AG10803 (cell line): ENCODE data around the gene ZDHHC7.
"Not testable (repeated sequence)": the region's sequence is repeated elsewhere in the genome, so short reads cannot be mapped to it uniquely, and the experiment has no call there.

Experiments
- DNase-seq: peaks from one replicate; pipeline ENCODE4 v3.0.0; 2010; ENCODE audit warnings: low read depth
- H3K4me3 ChIP-seq: 2 replicates; pipeline ENCODE4 v1.5.1; 2011; ENCODE audit warnings: mild to moderate bottlenecking, low read length, control low read depth
- CTCF ChIP-seq: conservative IDR thresholded peaks from 2 replicates; pipeline ENCODE4 v1.5.1; 2011; ENCODE audit warnings: mild to moderate bottlenecking, low read length, control low read depth, inconsistent platforms

ZDHHC7 gene

GRCh38 chr16:84947022-84947421 is 64.3 kb downstream of the ZDHHC7 start:
- TF ChIP-seq CTCF, result no peak
- DNase-seq, result peak; percentile 53
- H3K4me3 ChIP-seq, result no peak overlapping the region

DNA sequence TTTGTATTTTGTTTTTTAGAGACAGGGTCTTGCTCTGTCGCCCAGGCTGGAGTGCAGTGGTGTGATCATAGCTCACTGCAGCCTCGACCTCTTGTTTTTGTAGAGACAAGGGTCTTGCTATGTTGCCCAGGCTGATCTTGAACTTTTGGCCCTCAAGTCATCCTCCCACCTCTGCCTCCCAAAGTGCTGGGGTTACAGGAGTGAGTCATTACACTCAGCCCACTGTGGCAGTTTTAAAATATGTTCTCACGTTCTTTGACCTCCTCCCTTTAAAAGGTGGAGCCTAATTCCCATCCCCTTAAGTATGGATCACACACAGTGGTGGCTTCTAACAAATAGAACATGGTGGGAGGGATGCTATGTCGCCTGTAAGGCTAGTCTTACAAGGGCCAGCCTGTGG is 67.7 kb downstream of the ZDHHC7 start:
- no peak for DNase-seq
- no peak overlapping the region for H3K4me3 ChIP-seq
- TF ChIP-seq CTCF, result no peak

DNA sequence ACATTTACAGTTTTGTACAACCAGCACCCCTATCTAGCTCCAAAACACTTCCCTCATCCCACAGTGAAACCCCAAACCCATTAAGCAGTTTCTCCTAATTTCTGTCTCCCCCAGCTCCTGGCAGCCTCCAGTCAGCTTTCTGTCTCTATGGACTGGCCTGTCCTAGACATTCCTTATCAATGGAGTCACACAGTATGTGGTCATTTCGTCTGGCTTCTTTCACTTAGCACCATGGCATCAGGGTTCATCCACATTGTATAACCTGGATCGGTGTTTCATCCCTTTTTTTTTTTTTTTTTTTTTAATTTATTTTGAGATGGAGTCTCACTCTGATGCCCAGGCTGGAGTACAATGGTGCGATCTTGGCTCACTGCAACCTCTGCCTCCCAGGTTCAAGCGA is 68.5 kb downstream of the ZDHHC7 start:
- peak; percentile 42 for DNase-seq
- no peak overlapping the region for H3K4me3 ChIP-seq
- TF ChIP-seq CTCF, result no peak

- no peak overlapping the region for H3K4me3 ChIP-seq
- peak; percentile 84 for DNase-seq
- no peak for TF ChIP-seq CTCF
Observed at GRCh38 chr16:84941921-84942320, 69.4 kb downstream of the ZDHHC7 start.

DNA sequence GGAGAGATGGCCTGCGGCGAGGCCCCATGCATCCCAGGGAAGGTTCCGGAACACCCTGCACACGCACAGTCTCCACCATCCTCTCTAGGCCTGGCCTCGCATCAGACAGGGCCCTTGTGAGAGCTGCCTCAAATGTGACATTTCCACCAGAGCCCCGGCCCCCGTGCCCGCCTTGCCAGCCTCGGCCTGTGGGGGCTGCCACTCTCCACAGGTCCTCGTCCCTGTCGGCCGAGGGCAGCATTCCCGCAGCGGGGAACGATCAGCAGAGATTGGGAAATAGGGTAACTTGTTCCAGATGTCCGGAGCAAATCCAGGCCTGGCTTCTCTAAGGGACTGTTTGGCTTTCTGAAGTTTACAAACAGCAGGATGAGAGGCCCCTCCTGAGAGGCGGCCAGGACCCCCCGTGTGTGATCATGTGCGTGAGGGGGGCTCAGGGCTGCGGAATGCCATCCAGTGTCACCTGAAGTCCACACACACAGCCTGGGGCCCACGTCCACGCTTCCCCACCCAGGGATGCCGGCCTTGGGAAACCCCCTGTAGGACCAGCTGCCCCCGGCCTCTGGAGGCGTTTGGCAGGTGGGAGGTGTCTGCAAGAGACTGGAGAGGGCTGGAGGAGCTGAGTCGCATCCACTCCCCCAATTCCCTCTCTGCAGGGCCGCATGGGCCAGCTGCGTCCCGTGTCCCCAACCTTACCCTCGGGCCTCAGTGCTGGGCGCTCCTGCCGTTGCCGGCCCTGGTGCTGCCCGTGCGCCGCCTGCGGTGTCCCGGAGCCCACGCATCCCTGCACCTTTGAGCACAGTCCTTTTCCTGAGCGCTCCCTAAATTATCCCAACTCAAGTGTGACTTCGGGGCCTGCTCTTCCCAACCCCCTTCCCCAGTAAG is 70.4 kb downstream of the ZDHHC7 start:
- TF ChIP-seq CTCF, result peak; percentile 34
- H3K4me3 ChIP-seq, result no peak overlapping the region
- peak; percentile 79 for DNase-seq

DNA sequence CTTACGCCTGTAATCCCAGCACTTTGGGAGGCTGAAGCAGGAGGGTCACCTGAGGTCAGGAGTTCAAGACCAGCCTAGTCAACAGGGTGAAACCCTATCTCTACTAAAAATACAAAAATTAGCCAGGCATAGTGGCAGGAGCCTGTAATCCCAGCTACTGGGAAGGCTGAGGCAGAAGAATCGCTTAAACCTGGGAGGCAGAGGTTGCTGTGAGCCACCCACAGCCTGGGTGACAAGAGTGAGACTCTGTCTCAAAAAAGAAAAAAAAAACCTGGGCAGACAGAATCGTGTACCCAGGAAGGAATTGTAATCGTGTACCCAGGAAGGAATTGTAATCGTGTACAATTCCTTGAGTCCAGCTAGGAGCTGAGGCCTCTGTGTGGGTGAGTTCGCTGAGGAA is 72.7 kb downstream of the ZDHHC7 start:
- DNase-seq, H3K4me3 ChIP-seq: not testable (repeated sequence)

DNA sequence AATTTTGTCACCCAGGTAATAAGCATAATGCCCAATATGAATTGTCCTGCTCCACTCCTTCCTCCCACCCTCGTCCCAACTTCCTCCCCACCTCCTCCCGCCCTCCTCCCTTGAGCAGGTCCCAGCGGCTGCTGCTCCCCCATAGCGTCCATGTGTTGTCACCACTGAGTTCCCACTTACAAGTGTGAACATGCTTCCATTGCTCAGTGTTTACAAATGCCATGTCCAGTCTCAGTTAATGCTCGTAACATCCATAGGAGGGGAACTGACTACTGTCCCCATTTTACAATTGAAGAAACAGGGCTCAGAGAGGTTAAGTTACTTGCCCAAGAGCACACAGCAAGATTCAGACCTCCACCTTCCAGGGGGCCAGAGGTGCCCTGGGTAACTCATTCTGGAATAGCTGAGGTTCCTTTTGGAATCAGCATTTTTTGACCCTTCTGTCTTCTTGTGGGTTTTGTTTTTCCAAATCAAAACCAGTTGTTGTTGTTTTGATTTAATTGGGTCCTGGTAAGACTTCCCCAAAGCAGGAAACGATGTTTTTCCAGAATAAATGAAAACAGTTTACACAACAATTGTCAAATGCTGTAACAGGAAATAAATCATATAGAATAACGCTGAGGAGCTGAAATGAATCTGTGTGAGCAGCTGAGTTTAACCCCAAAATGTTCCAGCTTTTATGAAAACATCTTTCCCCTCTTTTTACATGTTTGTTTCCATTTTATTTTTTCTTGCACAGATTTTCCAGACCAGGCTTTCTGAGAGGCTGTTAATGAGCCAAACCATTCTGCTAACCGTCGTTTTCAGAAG is 73.9 kb downstream of the ZDHHC7 start:
- TF ChIP-seq CTCF, result no peak
- H3K4me3 ChIP-seq, result no peak overlapping the region
- DNase-seq, result peak; percentile 18
